ENCODE measurements around the gene ALG10.
"Not testable (repeated sequence)": the region's sequence is repeated elsewhere in the genome, so short reads cannot be mapped to it uniquely, and the experiment has no call there.

The ALG10 gene

GRCh38 chr12:34022079-34022830 lies at the start of gene ALG10:
TSS of gene ALG10 (plus strand) at chr12:34022496. CDS start at chr12:34022600, 104 bp downstream.
- FAIRE-seq = peak; percentile 94
- DNase-seq (ENCODE audit: extremely low spot score, insufficient read length, low read depth) = peak; percentile 54

DNA sequence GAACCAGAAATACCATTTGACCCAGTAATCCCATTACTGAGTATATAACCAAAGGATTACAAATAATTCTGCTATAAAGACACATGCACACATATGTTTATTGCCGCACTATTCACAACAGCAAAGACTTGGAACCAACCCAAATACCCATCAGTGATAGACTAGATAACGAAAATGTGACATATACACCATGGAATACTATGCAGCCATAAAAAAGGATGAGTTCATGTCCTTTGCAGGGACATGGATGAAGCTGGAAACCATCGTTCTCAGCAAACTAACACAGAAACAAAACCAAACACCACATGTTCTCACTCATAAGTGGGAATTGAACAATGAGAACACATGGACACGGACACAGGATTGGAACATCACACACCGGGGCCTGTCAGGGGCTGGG lies 49.4 kb upstream of the ALG10 start:
- FAIRE-seq; DNase-seq (ENCODE audit: extremely low spot score, insufficient read length, low read depth): not testable (repeated sequence)

GRCh38 chr12:33977887-33978286 lies 44.4 kb upstream of the ALG10 start:
- no peak for DNase-seq (ENCODE audit: extremely low spot score, insufficient read length, low read depth)
- no peak for FAIRE-seq

DNA sequence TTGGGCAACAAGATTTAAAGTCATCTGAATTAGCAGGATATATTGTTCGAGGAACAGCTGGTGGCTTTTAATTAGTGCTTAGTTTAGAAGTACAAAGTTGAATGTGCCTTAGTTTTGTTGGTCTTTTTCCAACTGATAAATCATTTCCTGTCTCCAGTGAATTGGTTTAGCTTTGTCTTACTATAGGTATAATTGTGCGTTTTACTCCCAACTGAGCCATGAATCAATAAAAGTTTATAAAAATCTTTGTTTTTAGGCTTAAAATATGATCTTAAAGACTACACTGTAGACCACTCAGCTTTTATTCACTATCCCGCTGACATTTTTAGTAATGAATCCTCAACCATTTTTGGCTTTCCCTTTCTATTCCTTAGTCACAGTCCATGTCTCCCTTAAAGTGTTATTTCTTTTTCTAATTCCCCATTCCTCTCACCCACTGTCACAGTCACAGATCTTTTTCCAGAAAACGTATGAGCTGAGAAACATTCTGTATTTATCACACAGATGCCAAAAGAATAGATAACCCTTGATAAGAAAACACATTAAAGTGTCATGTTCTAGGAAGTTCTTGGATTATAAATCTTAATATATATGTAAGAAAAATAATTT lies 34.0 kb upstream of the ALG10 start:
- no peak for FAIRE-seq
- no peak for DNase-seq (ENCODE audit: extremely low spot score, insufficient read length, low read depth)

- FAIRE-seq (no peak), DNase-seq (ENCODE audit: extremely low spot score, insufficient read length, low read depth) (no peak)
Observed at GRCh38 chr12:33988913-33989312, 33.4 kb upstream of the ALG10 start.

DNA sequence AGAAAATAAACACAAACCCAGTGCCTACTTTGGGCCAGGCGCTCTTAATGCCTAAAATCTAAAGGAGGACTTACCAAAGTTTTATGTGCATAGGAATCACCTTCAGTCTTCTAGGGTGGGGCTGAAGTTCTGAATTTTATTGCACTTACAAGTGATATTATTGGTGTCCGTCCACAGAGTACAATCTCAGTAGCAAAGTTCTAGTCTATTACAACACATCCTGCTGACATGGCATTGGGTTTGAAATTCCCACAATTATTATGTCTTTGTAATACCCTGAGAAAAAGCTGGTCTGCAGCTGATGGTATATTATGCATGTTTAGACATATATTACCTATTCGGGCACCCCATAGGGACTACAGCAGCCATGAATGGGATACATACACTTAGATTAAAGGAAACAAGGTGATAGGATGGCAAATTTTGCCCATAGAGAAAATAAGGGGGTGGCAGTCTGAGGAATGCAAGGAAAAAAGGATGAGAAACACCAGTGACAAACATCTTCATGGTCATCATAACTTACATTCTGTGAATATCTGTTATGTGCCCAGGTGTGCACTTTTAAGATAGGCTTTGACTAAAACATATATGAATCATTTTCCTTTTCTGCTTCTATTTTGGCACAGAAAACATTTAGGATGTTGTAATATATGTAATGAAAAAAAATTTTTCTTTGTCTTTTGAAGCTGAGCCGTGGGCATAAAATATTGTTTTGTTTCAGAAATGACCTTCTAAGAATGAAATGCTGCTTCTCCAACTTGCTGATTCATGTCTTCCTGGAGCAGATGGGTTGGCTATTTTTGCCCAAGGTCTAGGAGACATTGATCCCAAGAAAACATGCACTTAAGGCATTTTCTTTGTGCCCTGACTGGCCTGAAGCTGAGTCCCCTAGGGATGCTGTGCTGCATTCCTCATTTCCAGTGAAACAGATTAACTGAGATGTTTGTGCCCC lies 27.2 kb upstream of the ALG10 start:
- no peak for DNase-seq (ENCODE audit: extremely low spot score, insufficient read length, low read depth)
- FAIRE-seq = no peak

DNA sequence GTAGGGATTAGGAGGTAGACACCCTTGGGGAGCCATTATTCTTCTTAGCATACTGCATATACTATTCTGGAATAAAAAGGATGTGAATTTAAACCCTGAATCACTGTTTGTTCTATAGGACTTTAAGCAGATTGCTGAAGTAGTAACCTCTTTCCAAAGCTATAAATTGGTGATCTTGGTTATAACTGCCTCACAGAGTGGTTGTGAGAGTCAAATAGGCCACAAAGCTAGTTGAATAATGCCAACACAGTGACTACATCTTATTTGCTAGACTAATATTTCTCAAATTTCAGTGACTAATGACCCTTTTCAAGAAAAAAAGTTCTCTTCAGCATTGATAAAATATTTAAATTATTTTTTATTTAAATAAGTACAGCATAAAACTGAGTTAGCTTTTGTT lies 13.5 kb upstream of the ALG10 start:
- DNase-seq (ENCODE audit: extremely low spot score, insufficient read length, low read depth); FAIRE-seq: not testable (repeated sequence)

DNA sequence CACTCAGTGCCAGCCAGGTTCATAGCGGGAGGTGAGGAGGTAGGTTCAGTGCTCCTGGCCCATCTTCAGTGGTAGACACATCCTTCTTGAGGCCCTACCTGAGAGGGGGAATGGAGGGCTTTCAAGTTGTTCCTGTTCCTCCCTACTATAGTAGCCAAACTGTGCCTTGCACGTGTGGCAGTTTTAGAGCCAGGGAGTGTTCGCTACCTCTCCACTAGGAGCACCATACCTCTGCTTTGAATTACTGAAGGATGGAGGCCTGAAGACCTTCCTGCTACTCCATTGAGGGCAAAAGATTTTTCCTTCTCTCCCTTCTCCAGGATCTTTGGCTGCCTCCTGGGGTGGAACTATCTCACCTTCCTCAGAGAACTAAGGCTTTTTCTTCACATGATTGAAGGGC lies 5.9 kb upstream of the ALG10 start:
- DNase-seq (ENCODE audit: extremely low spot score, insufficient read length, low read depth) = no peak
- FAIRE-seq = no peak

DNA sequence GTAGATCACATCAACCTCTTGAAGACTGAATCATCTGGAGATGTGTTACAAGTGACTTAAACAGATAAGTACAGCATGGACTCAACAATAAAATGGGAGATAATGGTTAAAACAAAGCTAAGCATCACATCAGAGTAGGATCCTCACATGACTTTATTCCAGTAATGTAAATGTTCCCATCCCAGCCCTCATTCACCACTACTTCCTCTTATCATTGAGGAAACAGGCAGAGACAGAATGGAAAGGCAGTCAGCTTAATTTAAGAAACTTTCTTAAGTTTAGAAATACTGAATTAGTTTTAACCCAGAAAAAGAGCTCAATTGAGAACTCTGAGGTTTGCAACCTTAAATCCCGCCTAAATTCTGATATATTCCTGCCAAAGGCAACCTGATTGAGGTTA lies 1.2 kb upstream of the ALG10 start:
- DNase-seq (ENCODE audit: extremely low spot score, insufficient read length, low read depth) (no peak), FAIRE-seq (no peak)

- FAIRE-seq; DNase-seq (ENCODE audit: extremely low spot score, insufficient read length, low read depth): not testable (repeated sequence)
Observed at GRCh38 chr12:34027661-34028060, 5.4 kb downstream of the ALG10 start.

- DNase-seq (ENCODE audit: extremely low spot score, insufficient read length, low read depth) (no peak), FAIRE-seq (no peak)
Observed at GRCh38 chr12:34030591-34030990, 8.3 kb downstream of the ALG10 start.

- DNase-seq (ENCODE audit: extremely low spot score, insufficient read length, low read depth) (no peak), FAIRE-seq (peak; percentile 9)
Observed at GRCh38 chr12:34033628-34034296, 11.5 kb downstream of the ALG10 start.

- not testable (repeated sequence) for DNase-seq (ENCODE audit: extremely low spot score, insufficient read length, low read depth); FAIRE-seq
Observed at GRCh38 chr12:34038357-34038756, 16.1 kb downstream of the ALG10 start.

GRCh38 chr12:34046570-34046969 lies 24.3 kb downstream of the ALG10 start:
- FAIRE-seq = no peak
- no peak for DNase-seq (ENCODE audit: extremely low spot score, insufficient read length, low read depth)

DNA sequence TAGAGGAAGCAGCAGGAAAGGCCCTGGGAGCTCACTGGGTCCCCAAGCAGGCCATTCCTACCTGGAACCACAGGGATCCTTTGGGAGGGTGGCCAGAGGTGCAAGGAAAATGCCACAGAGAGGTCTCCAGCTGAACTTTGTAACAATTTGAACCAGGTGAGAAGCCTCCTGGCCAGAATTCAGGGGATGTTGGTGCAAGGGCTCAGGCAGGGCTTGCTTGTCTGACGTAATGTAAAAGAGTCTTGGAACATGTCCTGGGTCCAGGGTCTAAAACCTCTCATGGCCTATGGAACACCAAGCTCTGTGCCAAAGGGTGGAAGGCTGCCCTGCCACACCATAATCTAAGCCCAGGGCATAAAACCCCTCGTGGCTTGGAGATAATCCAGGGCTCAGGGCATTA lies 25.6 kb downstream of the ALG10 start:
- DNase-seq (ENCODE audit: extremely low spot score, insufficient read length, low read depth); FAIRE-seq: not testable (repeated sequence)

DNA sequence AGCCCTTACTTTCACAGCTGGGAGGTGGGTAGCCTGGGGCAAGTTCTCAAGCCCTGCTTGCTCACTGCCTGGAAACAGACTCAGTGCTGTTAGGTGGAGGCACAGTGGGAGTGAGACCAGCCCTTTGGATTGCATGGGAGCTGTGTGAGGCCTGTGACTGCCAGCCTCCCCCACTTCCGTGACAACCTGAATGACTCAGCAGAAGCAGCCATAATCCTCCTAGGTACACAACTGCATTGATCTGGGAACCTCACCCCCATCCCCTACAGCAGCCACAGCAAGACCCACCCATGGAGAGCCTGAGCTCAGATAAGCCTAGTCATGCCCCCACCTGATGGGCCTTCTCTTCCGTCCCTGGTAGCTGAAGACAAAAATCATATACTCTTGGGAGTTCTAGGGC lies 26.4 kb downstream of the ALG10 start:
- DNase-seq (ENCODE audit: extremely low spot score, insufficient read length, low read depth) (no peak), FAIRE-seq (no peak)

- DNase-seq (ENCODE audit: extremely low spot score, insufficient read length, low read depth) = no peak
- no peak for FAIRE-seq
Observed at GRCh38 chr12:34051486-34051885, 29.2 kb downstream of the ALG10 start.

- FAIRE-seq (no peak), DNase-seq (ENCODE audit: extremely low spot score, insufficient read length, low read depth) (no peak)
Observed at GRCh38 chr12:34054938-34055337, 32.6 kb downstream of the ALG10 start.
